Measurements from ENCODE around the gene PLA2G4A.

Gene PLA2G4A

GRCh38 chr1:186978596-186979556 lies 150.1 kb downstream of the PLA2G4A start:
- no peak for TF ChIP-seq CTCF (IDR thresholded peaks at IDR 0.05; ENCODE audit: low read length, missing control alignments)

GRCh38 chr1:186980400-186980799 lies 151.7 kb downstream of the PLA2G4A start:
- H3K4me3 ChIP-seq (replicated peaks; ENCODE audit: low read depth, low read length): no peak overlapping the region
- no peak for DNase-seq (ENCODE audit: low read depth)
- TF ChIP-seq CTCF (IDR thresholded peaks at IDR 0.05; ENCODE audit: low read length, missing control alignments): no peak

More at GRCh38 chr1:186978596-186979556, 150.1 kb downstream of the PLA2G4A start:
- no peak for DNase-seq (ENCODE audit: low read depth)
- no peak overlapping the region for H3K4me3 ChIP-seq (replicated peaks; ENCODE audit: low read depth, low read length)

GRCh38 chr1:186982116-186982515 lies 153.4 kb downstream of the PLA2G4A start:
- no peak for DNase-seq (ENCODE audit: low read depth)
- no peak for TF ChIP-seq CTCF (IDR thresholded peaks at IDR 0.05; ENCODE audit: low read length, missing control alignments)
- no peak overlapping the region for H3K4me3 ChIP-seq (replicated peaks; ENCODE audit: low read depth, low read length)

- no peak for TF ChIP-seq CTCF (IDR thresholded peaks at IDR 0.05; ENCODE audit: low read length, missing control alignments)
- DNase-seq (ENCODE audit: low read depth): peak; percentile 93
- H3K4me3 ChIP-seq (replicated peaks; ENCODE audit: low read depth, low read length): no peak overlapping the region
These were observed 154.6 kb downstream of the PLA2G4A start for GRCh38 chr1:186983327-186983726.

GRCh38 chr1:186984959-186985358 lies 156.2 kb downstream of the PLA2G4A start:
- H3K4me3 ChIP-seq (replicated peaks; ENCODE audit: low read depth, low read length): no peak overlapping the region
- TF ChIP-seq CTCF (IDR thresholded peaks at IDR 0.05; ENCODE audit: low read length, missing control alignments): no peak
- DNase-seq (ENCODE audit: low read depth): no peak

- DNase-seq (ENCODE audit: low read depth): peak; percentile 85
- peak; percentile 75 for TF ChIP-seq CTCF (IDR thresholded peaks at IDR 0.05; ENCODE audit: low read length, missing control alignments)
- H3K4me3 ChIP-seq (replicated peaks; ENCODE audit: low read depth, low read length): no peak overlapping the region
These were observed 157.2 kb downstream of the PLA2G4A start for GRCh38 chr1:186985889-186986491.
